Measurements from ENCODE around the gene NSL1. TPM values are rescaled to one million over a fixed set of nuclear protein-coding genes. Genes with fewer than 3 reads are reported as not detected.
"Not testable (repeated sequence)": the region's sequence is repeated elsewhere in the genome, so short reads cannot be mapped to it uniquely, and the experiment has no call there.

Gene NSL1
- total RNA-seq, 2 donors from 2014 or later = 27.8 to 33.8 TPM

DNA sequence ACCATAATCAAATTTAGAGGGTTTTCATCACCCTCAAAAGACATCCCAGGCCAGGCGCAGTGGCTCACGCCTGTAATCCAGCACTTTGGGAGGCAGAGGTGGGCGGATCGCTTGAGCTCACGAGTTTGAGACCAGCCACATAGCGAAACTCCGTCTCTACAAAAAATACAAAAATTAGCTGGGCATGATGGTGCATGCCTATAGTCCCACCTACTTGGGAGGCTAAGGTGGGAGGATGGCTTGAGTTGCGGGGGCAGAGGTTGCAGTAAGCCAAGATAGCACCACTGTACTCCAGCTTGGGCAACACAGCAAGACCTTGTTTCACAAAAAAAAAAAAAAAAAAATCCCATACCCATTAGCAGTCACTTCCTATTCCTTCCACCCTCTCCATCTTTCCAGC lies 58.5 kb downstream of the NSL1 start:
- Mint-ChIP-seq H3K36me3 (peaks cover 6 to 22% of the 10 kb centered on the region in 2 donors), H3K27ac (no peak overlapping the region), H3K9me3 (no peaks in the 10 kb centered on the region)
- ATAC-seq (no peak), DNase-seq (ENCODE audit: low spot score in 2 of 2) (no peak)

DNA sequence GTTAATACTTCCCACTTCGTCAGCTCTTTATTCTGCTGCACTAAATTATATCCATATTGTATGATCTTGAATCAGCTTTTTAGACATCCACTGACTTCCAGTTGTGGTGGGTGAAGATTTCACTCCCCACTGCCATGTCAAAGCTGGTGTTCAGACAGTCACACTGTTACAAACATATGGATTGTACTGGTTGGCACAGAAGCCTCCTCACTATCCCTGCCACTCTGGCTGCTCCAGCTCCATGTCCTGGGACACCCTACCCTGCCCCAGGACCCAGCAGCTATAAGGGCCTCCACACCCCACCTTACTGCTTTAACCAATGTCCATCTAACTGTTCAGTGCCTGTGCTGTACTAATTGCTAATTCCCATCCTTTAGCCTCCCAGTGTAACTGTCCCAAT lies 59.9 kb downstream of the NSL1 start:
- H3K27ac Mint-ChIP-seq = no peak overlapping the region
- DNase-seq (ENCODE audit: low spot score in 2 of 2) (no peak), ATAC-seq (no peak)
- no peaks in the 10 kb centered on the region for H3K9me3 Mint-ChIP-seq
- peaks cover 6 to 26% of the 10 kb centered on the region in 2 donors for H3K36me3 Mint-ChIP-seq

DNA sequence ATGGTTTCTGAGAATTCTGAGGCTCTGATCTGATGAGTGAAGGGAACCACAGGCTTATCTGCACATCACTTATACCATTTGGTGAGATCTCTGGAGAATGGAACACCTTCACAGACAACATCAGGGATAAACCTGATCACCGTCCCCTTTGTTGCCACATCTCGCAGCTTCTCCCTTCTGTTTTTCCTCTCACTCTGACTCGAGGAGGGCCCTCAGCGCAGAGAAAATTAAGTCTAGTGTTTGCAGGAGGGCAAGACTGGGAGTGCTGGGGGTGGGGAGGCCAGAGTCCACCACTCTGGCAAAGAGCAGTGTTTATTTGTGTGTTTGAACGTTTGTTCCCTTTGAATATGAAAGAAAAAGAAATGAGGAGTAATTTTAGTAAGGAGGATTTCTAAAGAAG lies 63.0 kb downstream of the NSL1 start:
- ATAC-seq = no peak
- DNase-seq (ENCODE audit: low spot score in 2 of 2) = no peak
- no peak overlapping the region for H3K27ac Mint-ChIP-seq
- H3K36me3 Mint-ChIP-seq = peaks cover 10 to 45% of the 10 kb centered on the region in 2 donors
- H3K9me3 Mint-ChIP-seq = peaks cover 0 to 11% of the 10 kb centered on the region in 2 donors

DNA sequence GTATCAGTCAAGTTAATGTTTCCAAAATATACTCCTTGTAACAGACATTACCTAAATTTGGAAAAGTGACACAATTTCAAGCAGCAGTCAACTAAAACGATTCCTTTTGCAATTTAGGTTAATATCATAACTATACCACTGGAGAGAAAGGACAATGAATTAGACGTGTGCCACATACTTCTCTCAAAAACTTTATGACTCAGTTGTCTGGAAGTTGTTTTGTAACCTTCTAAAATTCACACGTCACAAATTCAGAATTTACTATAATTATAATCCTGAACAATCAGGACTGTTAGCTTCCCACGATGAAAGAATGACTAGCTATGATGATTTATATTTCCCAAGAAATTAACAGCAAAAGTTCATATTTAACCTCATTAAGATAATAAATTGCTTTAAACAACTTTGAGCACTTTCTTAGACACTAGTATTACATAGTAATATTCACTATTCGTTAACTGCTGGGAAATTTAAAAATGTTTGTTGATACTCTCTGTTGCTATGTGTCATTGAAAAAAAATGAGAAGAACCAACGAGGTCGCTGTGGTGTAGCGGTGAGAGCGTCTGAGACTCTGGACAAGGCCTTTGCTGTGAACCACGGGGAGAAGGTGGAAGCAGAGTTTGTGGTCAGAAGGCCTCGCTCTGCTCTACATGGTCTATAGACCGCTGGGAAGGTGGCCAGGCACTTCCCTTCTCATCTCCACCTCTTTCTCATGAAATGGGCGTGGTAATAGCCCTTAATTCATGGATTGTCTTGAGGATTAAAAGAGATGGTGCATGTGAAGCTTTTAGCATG lies 64.0 kb downstream of the NSL1 start:
- ATAC-seq (peak in 1 of 2 donors; percentile 64), DNase-seq (ENCODE audit: low spot score in 2 of 2) (no peak)
- Mint-ChIP-seq H3K9me3 (peaks cover 0 to 15% of the 10 kb centered on the region in 2 donors), H3K27ac (no peak overlapping the region), H3K36me3 (peaks cover 14 to 50% of the 10 kb centered on the region in 2 donors)

DNA sequence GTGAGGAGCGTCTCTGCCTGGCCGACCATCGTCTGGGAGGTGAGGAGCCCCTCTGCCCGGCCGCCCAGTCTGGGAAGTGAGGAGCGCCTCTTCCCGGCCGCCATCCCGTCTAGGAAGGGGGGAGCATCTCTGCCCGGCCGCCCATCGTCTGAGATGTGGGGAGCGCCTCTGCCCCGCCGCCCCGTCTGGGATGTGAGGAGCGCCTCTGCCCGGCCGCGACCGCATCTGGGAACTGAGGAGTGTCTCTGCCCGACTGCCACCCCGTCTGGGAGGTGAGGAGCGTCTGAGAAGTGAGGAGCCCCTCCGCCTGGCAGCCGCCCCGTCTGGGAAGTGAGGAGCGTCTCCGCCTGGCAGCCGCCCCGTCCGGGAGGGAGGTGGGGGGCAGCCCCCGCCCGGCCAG lies 66.9 kb downstream of the NSL1 start:
- Mint-ChIP-seq H3K9me3 (peaks cover 0 to 15% of the 10 kb centered on the region in 2 donors), H3K36me3 (peaks cover 14 to 52% of the 10 kb centered on the region in 2 donors)
- not testable (repeated sequence) for ATAC-seq; DNase-seq (ENCODE audit: low spot score in 2 of 2); H3K27ac Mint-ChIP-seq

DNA sequence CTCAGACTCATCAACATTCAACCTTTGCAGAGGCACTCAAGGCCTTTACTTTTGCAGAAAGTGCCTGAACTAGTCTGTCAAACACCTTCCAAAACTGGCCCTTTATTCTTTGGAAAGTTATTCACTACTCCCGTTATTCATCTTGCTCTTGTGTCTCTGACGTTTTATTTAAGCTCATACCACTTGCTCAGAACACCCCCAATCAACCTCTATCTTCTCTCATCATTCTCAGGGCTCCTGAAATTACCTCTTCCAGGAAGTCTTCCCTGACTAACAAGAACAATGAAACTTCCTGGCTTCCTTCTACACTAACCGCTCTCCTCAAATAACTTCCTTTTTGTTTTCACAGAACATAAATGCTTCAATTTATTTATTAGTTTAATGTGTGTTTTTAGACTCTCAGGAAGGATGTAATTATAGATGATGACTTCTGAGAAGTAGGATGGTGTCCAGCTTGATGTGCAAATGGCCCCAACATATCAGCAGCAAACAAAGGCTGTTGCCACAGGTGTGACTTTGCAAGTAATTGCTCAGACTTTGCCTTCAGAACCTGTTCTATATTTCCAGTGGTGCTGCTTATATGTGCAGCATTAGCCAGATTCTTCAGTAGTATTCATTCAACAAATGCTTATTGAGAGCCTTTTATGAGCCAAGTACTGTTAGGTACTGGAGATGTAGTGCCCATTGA lies 69.2 kb downstream of the NSL1 start:
- DNase-seq (ENCODE audit: low spot score in 2 of 2) (no peak), ATAC-seq (peak; percentile 31 to 35)
- H3K27ac Mint-ChIP-seq = peak overlapping the region; percentile 53 to 79
- H3K9me3 Mint-ChIP-seq = peaks cover 0 to 15% of the 10 kb centered on the region in 2 donors
- H3K36me3 Mint-ChIP-seq = peaks cover 14 to 44% of the 10 kb centered on the region in 2 donors

DNA sequence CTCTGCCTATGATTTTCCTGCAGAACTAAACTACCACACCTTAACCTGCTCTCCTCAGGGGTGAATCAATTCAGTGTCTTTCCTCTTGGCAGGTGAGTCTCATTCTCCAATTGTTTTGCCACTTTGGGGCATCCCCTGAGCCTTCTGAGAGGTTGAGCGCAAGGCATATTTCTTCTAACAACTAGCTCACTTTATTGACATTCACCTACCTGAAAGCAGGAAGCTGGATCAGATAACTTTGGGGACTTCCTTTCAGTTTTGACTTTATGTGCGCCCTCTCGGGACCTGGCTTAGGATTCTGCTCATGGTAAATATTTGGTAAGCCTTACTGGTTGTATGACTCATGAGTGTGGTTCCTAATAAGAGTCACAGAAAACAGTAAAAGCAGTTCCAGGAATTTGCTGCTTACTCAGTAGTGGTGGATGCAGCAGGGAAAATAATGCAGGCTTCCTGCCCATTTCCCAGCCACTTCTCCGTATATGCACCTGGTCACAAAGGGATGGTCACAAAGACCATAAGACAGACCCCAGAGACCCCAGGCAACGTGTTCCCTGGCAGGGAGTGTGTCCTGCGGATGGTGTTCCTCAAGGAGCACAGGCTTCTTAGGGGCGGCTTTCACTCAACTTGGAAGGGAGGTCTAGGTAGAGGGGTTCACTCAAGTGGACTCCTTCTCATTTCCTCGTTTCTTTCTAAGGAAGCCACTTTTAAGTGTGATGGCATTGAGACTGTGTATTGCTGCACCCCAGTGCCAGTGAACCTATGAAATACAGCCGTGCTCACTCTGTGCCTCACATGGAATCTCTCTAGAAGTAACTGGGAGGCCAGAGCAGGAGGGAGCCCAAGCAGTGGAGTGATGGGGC lies 70.0 kb downstream of the NSL1 start:
- Mint-ChIP-seq H3K27ac (peak overlapping the region; percentile 53 to 79), H3K9me3 (peaks cover 0 to 15% of the 10 kb centered on the region in 2 donors), H3K36me3 (peaks cover 14 to 36% of the 10 kb centered on the region in 2 donors)
- DNase-seq (ENCODE audit: low spot score in 2 of 2) = peak in 1 of 2 donors; percentile 42
- peak; percentile 88 to 90 for ATAC-seq

DNA sequence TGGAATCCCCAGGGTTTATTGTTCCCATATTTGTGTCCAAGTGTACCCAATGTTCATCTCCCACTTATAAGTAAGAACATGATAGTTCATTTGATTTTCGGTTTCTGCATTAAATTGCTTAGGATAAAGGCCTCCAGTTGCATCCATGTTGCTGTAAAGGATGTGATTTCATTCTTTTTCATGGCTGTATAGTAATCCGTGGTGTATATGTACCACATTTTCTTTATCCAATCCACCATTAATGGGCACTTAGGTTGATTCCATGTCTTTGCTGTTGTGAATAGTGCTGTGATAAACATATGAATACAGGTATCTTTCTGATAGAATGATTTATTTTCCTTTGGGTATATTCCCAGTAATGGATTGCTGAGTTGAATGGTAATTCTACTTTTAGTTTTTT lies 71.9 kb downstream of the NSL1 start:
- ATAC-seq = no peak
- Mint-ChIP-seq H3K27ac (no peak overlapping the region), H3K36me3 (peaks cover 7 to 22% of the 10 kb centered on the region in 2 donors), H3K9me3 (peaks cover 0 to 7% of the 10 kb centered on the region in 2 donors)
- no peak for DNase-seq (ENCODE audit: low spot score in 2 of 2)

DNA sequence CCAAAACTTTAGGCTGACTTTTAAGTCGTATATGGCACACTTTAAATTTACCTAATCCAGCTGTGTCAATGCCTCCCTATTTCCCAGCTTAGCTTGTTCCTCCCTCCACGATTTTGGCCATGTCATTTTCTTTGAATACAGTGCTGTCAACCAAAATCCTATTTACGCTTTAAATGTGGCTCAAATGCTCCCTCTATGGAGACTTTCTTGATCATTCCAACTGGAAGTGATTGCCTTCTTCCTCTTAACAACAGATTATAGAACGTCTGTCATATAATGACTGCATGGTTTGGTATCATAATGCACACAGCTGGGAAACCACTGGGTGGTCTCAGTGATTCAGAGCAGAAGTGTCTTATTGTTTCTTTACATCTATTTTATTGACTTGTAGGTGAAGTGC lies 73.1 kb downstream of the NSL1 start:
- peaks cover 0 to 3% of the 10 kb centered on the region in 2 donors for H3K9me3 Mint-ChIP-seq
- DNase-seq (ENCODE audit: low spot score in 2 of 2) = no peak
- no peak overlapping the region for H3K27ac Mint-ChIP-seq
- no peak for ATAC-seq
- H3K36me3 Mint-ChIP-seq = peaks cover 3 to 11% of the 10 kb centered on the region in 2 donors

DNA sequence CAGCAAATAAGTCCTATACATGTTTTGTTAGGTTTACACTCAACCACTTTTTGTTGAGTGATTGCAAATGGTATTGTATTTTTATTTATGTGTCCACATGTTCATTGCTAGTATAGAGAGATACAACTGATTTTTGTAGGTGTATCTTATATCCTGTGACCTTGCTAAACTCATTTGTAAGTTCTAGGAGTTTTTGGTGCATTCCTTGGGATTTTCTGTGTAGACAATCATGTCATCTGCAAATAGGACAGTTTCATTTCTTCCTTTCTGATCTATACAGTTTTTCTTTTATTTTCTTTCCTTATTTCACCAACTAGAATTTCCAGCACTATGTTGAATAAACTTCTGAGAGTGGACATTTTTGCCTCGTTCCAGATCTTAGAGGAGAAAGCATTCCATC lies 75.4 kb downstream of the NSL1 start:
- Mint-ChIP-seq H3K27ac (no peak overlapping the region), H3K36me3 (no peaks in the 10 kb centered on the region), H3K9me3 (no peaks in the 10 kb centered on the region)
- no peak for ATAC-seq
- DNase-seq (ENCODE audit: low spot score in 2 of 2) = no peak

DNA sequence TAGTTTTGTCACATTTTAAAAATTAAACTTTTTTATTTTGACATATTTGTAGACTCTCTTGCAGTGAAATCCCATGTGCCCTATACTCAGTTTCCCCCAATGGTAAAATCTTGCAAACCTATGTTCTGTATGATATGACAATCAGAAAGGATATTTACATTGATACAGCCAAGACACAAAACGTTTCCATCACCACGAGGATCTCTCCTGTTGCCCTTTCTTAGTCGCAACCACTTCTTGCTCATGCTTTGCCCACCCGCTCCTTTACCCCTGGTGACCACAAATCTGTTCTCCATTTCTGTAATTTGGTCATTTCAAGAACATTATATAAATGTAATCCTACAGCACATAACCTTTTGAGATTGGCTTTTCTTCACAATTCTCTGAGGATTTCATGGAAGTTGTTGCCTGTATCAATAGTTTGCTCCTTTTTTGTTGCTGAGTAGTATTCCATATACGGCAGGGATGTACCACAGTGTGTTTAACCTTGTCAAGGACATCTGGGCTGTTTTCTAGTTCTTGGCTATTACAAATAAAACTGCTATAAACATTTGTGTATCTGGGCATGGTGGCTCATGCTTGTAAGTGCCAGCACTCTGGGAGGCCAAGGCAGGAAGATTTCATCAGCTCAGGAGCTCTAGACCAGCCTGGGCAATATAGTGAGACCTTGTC lies 78.0 kb downstream of the NSL1 start:
- no peaks in the 10 kb centered on the region for H3K9me3 Mint-ChIP-seq
- no peak for DNase-seq (ENCODE audit: low spot score in 2 of 2)

DNA sequence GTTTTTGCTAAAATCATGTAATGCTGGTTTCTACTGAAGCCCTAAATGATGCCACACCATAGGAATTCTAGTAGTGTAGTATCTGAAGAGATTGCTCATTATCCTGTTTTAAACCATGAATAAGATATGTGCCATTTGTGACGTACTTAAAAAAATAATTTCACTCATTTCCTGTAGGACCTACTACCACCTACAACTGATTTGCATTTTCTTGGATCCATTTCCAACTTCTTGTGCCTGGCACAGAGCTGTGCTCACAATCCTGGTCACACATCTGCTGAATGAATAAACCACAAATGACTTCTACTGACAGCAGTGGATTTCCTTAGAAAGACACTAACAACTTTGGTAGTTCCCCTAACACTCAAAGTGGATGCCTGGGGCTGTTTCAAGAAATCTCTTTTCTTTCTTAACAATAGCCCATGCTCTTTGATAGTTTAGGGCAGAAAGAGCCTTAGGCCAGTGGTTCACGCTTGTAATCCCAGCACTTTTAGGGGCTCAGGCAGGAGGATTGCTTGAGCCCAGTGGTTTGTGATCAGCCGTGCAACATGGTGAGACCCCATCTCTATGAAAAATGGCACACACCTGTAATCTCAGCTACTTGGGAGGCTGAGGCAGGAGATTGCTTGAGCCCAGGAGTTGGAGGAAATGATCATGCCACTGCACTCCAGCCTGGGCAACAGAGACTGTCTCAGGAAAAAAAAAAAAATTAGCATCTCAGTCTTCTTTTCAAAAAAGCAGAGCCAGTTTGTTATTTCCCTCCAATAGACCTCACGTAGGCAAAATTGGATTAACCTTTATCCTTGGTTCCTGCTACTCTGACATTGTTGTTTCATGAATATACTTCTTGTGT lies 78.9 kb downstream of the NSL1 start:
- Mint-ChIP-seq H3K9me3 (no peaks in the 10 kb centered on the region), H3K27ac (peak overlapping the region in 1 of 2 donors; percentile 76), H3K36me3 (no peaks in the 10 kb centered on the region)
- ATAC-seq (peak; percentile 78 to 93), DNase-seq (ENCODE audit: low spot score in 2 of 2) (no peak)

More for the DNA sequence above, 78.0 kb downstream of the NSL1 start:
- Mint-ChIP-seq H3K27ac (peak overlapping the region in 1 of 2 donors; percentile 76), H3K36me3 (no peaks in the 10 kb centered on the region)
- ATAC-seq = peak in 1 of 2 donors; percentile 48

DNA sequence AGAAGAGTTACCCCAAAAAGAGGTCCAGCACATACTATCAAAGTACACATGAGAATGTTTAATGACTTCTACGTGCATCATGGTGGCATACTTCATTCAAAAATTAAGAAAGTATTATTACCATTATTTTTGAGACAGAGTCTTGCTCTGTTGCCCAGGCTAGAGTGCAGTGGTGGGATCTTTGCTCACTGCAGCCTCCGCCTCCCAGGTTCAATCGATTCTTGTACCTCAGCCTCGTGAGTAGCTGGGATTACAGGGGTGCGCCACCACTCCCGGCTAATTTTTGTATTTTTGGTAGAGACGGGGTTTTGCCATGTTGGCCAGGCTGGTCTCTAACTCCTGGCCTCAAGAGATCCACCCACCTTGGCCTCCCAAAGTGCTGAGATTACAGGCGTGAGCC lies 79.6 kb downstream of the NSL1 start:
- H3K27ac Mint-ChIP-seq = peak overlapping the region in 1 of 2 donors; percentile 76
- not testable (repeated sequence) for H3K36me3 Mint-ChIP-seq; DNase-seq (ENCODE audit: low spot score in 2 of 2); H3K9me3 Mint-ChIP-seq; ATAC-seq

DNA sequence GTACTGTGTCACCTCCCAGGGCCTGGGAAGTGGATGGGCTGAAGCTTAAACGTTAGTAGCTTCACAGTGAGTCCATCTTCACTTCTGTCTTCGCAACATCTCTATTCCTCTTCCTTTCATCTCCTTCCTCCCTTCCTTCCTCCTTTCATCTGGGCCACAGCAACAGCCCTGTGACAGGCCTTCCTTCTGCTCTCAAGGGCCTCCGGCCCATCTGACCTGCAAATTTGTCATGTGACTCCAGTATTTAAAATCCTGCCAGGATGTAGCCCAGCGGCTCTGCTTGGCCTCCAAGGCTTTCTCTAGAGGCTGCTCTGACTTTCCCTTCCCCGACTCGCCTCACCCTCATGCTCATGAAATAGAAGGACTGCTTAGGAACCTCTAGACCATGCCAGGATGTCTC lies 81.0 kb downstream of the NSL1 start:
- Mint-ChIP-seq H3K36me3 (no peaks in the 10 kb centered on the region), H3K9me3 (no peaks in the 10 kb centered on the region), H3K27ac (peak overlapping the region in 1 of 2 donors; percentile 22)

DNA sequence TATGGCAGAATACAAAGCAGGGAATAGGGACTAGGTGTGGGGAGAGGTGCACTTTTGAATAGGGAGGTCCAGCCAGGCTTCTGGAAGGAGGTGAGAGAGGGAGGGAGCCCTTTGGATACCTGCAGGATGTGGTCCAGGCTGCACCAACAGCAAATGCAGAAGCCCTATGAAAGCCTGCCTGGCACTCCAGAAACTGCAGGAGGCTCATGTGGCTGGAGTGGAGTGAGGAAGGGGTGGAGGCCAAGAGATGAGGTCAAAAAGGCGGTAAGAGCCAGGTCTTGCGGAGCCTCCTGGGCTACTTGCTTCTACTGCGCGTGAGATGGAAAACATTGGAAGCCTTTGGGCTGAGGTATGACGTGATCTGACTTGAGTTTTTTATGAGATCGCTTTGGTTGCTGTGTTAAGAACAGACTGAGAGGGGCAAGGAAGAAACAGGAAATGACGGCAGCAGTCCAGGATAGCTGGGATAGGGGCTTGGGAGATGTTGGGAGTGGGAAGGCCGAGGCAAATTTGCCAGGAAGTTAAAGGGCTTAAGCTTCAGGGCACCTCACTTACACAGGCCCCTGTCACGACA lies 87.5 kb downstream of the NSL1 start:
- no peak overlapping the region for H3K27ac Mint-ChIP-seq
- DNase-seq (ENCODE audit: low spot score in 2 of 2) (no peak), ATAC-seq (no peak)
- no peaks in the 10 kb centered on the region for H3K36me3 Mint-ChIP-seq
- H3K9me3 Mint-ChIP-seq = no peaks in the 10 kb centered on the region

More for the DNA sequence above, 81.0 kb downstream of the NSL1 start:
- DNase-seq (ENCODE audit: low spot score in 2 of 2) = no peak
- no peak for ATAC-seq
